HG03159 (cell line): ENCODE data around the gene NUF2.

Experiments
- ATAC-seq: cut with Tn5 transposase; IDR thresholded peaks from one replicate; pipeline ENCODE4 v1.9.1; 2021; ENCODE audit warnings: mild to moderate bottlenecking, moderate library complexity; ENCODE audit not compliant: unreplicated experiment

NUF2 gene

DNA sequence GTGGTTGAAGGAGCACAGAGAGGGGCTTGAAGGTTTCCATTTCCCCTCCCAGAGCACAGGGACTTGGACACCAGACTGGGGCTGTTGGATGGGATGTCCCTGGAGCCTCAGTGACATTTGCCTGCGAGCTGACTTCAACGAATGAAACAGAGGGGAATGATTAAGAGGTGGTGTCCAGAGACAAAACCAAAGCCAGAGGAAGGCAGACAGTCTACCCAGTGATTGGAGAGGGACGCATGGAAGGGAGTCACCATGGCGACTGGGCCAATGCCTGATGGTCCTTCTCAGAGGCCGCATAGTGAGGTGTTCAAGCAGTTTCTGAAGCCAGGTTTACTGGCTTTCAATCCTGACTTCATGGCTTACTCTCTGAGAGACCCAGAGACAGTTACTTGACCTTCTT is 77.2 kb downstream of the NUF2 start:
- no peak for ATAC-seq

DNA sequence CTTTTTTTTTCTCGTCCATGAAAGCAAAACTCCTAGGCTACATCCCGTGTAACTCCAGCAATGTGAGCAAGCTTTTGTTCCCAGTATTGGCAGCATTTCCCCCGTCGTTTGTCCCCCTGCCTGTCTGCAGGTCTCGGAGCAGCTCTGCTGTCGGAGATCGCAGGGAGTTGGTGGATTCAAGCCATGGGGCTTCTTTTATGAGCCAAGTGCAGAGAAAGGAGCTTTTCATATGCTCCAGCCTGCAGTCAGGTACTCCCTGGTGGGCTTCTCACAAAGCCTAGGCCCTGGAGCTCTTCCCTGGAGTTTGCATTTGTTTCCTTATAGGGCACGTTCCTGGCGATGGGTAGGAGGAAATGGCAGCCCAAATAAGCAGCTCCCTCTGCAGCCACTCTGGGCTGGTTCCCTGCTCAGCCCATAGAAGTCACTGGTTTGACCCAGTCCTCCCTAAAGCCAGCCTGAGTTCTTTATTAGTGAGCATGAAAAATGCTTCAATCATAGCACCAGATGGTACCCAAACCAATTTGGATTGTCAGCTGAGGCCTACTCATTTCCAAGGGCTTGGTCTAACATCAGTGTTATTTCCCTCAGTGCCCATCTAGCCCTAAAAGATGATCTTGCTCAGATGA is 78.3 kb downstream of the NUF2 start:
- no peak for ATAC-seq

DNA sequence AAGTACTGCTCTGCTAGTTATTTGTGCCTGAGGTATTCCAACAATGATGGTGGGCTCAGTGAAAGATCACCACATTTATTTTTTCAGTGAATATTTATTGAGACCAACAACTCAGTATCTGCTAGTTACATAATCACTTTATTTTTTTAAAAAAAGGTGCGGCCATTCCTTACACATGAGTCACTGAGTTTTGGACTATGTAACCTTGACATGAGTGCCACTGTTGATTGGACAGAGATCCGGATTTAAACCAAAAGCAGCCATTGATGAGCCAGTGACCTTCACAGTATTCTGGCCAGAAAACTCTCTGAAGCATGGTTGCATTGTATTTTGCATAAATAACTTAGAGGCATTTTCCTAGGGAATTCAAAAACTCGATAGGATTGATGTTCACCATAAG is 79.5 kb downstream of the NUF2 start:
- no peak for ATAC-seq
